Measurements from ENCODE around the gene TP53.
"Not testable (repeated sequence)": the region's sequence is repeated elsewhere in the genome, so short reads cannot be mapped to it uniquely, and the experiment has no call there.

Gene TP53

GRCh38 chr17:7629939-7630571, 57.2 kb downstream of the TP53 start, which contains the start of gene SHBG:
Gene SHBG (plus strand): TSS chr17:7630135. CDS start chr17:7630173, 38 bp downstream.
- H3K9me3 ChIP-seq, result no peaks in the 10 kb centered on the region
- no peaks in the 10 kb centered on the region for H3K4me1 ChIP-seq

GRCh38 chr17:7627250-7628121, 59.8 kb downstream of the TP53 start, which contains the start of gene SAT2:
Gene SAT2 (minus strand): TSS chr17:7627821. CDS start chr17:7627635, 186 bp downstream.
- Histone ChIP-seq H3K4me1 (no peaks in the 10 kb centered on the region), H3K27me3 (no peaks in the 10 kb centered on the region), H3K36me3 (no peaks in the 10 kb centered on the region), H3K4me3 (ENCODE audit: low read depth, low read length) (peak within 1 kb of the TSS; percentile 66), H3K9me3 (no peaks in the 10 kb centered on the region)
- no peak for TF ChIP-seq CTCF (IDR thresholded peaks at IDR 0.05; ENCODE audit: low read depth, low read length)
- peak; percentile 89 for DNase-seq

More at GRCh38 chr17:7629939-7630571, 57.2 kb downstream of the TP53 start, which contains the start of gene SHBG:
- no peak within 1 kb of the TSS for H3K4me3 ChIP-seq (ENCODE audit: low read depth, low read length)
- no peaks in the 10 kb centered on the region for H3K36me3 ChIP-seq
- TF ChIP-seq CTCF (IDR thresholded peaks at IDR 0.05; ENCODE audit: low read depth, low read length), result no peak
- no peaks in the 10 kb centered on the region for H3K27me3 ChIP-seq
- no peak for DNase-seq

GRCh38 chr17:7626956-7627249, 60.4 kb downstream of the TP53 start:
- Histone ChIP-seq H3K9me3 (no peaks in the 10 kb centered on the region), H3K4me1 (no peaks in the 10 kb centered on the region), H3K36me3 (no peaks in the 10 kb centered on the region), H3K4me3 (ENCODE audit: low read depth, low read length) (peak overlapping the region; percentile 66), H3K27me3 (no peaks in the 10 kb centered on the region)
- TF ChIP-seq CTCF (IDR thresholded peaks at IDR 0.05; ENCODE audit: low read depth, low read length), result no peak
- no peak for DNase-seq

GRCh38 chr17:7626307-7626706, 61.0 kb downstream of the TP53 start:
- no peak overlapping the region for H3K4me3 ChIP-seq (ENCODE audit: low read depth, low read length)
- H3K9me3 ChIP-seq, result no peaks in the 10 kb centered on the region
- no peaks in the 10 kb centered on the region for H3K27me3 ChIP-seq
- H3K4me1 ChIP-seq, result no peaks in the 10 kb centered on the region
- no peak for DNase-seq
- no peak for TF ChIP-seq CTCF (IDR thresholded peaks at IDR 0.05; ENCODE audit: low read depth, low read length)
- no peaks in the 10 kb centered on the region for H3K36me3 ChIP-seq

- H3K9me3 ChIP-seq; H3K36me3 ChIP-seq; H3K4me3 ChIP-seq (ENCODE audit: low read depth, low read length); H3K27me3 ChIP-seq; DNase-seq; H3K4me1 ChIP-seq: not testable (repeated sequence)
Observed at GRCh38 chr17:7625749-7626148, 61.5 kb downstream of the TP53 start.

GRCh38 chr17:7623661-7624060, 63.6 kb downstream of the TP53 start:
- Histone ChIP-seq H3K36me3 (no peaks in the 10 kb centered on the region), H3K4me1 (no peaks in the 10 kb centered on the region), H3K4me3 (ENCODE audit: low read depth, low read length) (no peak overlapping the region), H3K27me3 (no peaks in the 10 kb centered on the region), H3K9me3 (no peaks in the 10 kb centered on the region)
- no peak for DNase-seq
- TF ChIP-seq CTCF (IDR thresholded peaks at IDR 0.05; ENCODE audit: low read depth, low read length), result no peak
